HepG2 (cell line): ENCODE measurements around the gene FFAR2. TPM values are rescaled to one million over a fixed set of nuclear protein-coding genes. Genes with fewer than 3 reads are reported as not detected.

Experiments
- ATAC-seq: fragments of 200-7000 bp; cut with Tn5 transposase; 3 replicates; pipeline ENCODE4 v1.9.1; 2020; ENCODE audit warnings: mild to moderate bottlenecking, moderate library complexity
- BruUV-seq: library from RNA; stranded (reverse); fragments of 400-500 nt; replicated peaks from 2 replicates; lab custom pipeline; 2021; lab: Mats Ljungman, UMichigan
- CTCF ChIA-PET: fragments of 300-600 bp; formaldehyde crosslinking; extraction: SDS; loops from one replicate; lab custom pipeline; 2021; ENCODE audit warnings: low total read pairs, inconsistent platforms, low intra/inter-chr PET ratio; lab: Yijun Ruan, JAX
- POLR2A ChIA-PET: fragments of 350-600 bp; sonication (Branson Sonifier 250); formaldehyde crosslinking; loops from one replicate; lab custom pipeline; 2020; ENCODE audit warnings: antibody characterized with exemption, inconsistent platforms; lab: Yijun Ruan, JAX
- DNase-seq: peaks from one replicate; pipeline ENCODE4 v3.0.0-alpha.2; 2015; ENCODE audit warnings: low spot score
- FAIRE-seq: peaks from 3 replicates; lab custom pipeline; 2011; peaks lifted over from hg19 to GRCh38; lab: Jason Lieb, UNC
- H2AFZ ChIP-seq: one replicate; pipeline ENCODE4 v1.6.1; 2011; ENCODE audit warnings: low read length, inconsistent platforms
- H3K27ac ChIP-seq: fragments of 300-600 bp; 3 replicates; pipeline ENCODE4 v1.8.0; 2011; ENCODE audit warnings: mixed run types, mild to moderate bottlenecking, mixed read lengths, low read length, inconsistent platforms; ENCODE audit not compliant: insufficient read depth; ENCODE audit errors: extremely low read length
- H3K27me3 ChIP-seq, 2 experiments: fragments of 200-600 bp in 1 of 2; 2 replicates in 1 of 2; 3 replicates in 1 of 2; pipeline versions ENCODE4 v1.6.0 to v1.8.0; 2011; ENCODE audit warnings: low read length in 2 of 2, mild to moderate bottlenecking in 2 of 2, moderate library complexity in 2 of 2, inconsistent platforms in 1 of 2; ENCODE audit not compliant: insufficient read depth in 2 of 2, control insufficient read depth in 1 of 2
- H3K36me3 ChIP-seq, 2 experiments: fragments of 200-600 bp in 1 of 2; replicated peaks in 1 of 2; 2 replicates in 1 of 2; 3 replicates in 1 of 2; pipeline versions ENCODE4 v1.5.1 to v1.8.0; 2011; ENCODE audit warnings: low read length in 2 of 2, inconsistent platforms in 1 of 2; ENCODE audit not compliant: insufficient read depth in 2 of 2, control insufficient read depth in 1 of 2
- H3K4me1 ChIP-seq: 2 replicates; pipeline ENCODE4 v1.5.1; 2012; ENCODE audit warnings: low read length, inconsistent platforms; ENCODE audit not compliant: insufficient read depth
- H3K4me2 ChIP-seq: 2 replicates; pipeline ENCODE4 v1.6.0; 2011; ENCODE audit warnings: low read depth, low read length, inconsistent platforms
- H3K4me3 ChIP-seq, 3 experiments: fragments of 200-600 bp in 1 of 3; sonication (generic), shearing (Covaris generic) in 1 of 3; replicated peaks in 1 of 3; 2 replicates each; pipeline ENCODE4 v1.5.1; 2011 to 2016; ENCODE audit warnings: low read length in 3 of 3, inconsistent platforms in 2 of 3, low read depth in 2 of 3, mild to moderate bottlenecking in 2 of 3, control low read depth in 1 of 3, mixed read lengths in 1 of 3; ENCODE audit not compliant: insufficient read depth in 1 of 3
- H3K79me2 ChIP-seq: one replicate; pipeline ENCODE4 v1.6.1; 2011; ENCODE audit warnings: low read length, inconsistent platforms; ENCODE audit not compliant: insufficient read depth
- H3K9ac ChIP-seq: 2 replicates; pipeline ENCODE4 v1.6.0; 2011; ENCODE audit warnings: mild to moderate bottlenecking, low read depth, low read length, inconsistent platforms; ENCODE audit not compliant: insufficient read depth
- H3K9me3 ChIP-seq: 2 replicates; pipeline ENCODE4 v1.5.1; 2012; ENCODE audit warnings: mild to moderate bottlenecking, low read length
- H4K20me1 ChIP-seq: 2 replicates; pipeline ENCODE4 v1.6.0; 2011; ENCODE audit warnings: inconsistent platforms, mild to moderate bottlenecking, low read length, moderate library complexity; ENCODE audit not compliant: insufficient read depth
- MXI1 ChIP-seq: IDR thresholded peaks from 3 replicates; pipeline ENCODE4 v1.6.1; 2012; ENCODE audit warnings: low read depth, low read length, inconsistent platforms, borderline replicate concordance
- SPEN ChIP-seq: sonication (generic); formaldehyde crosslinking; IDR thresholded peaks from 2 replicates; pipeline ENCODE4 v1.5.1; 2020; ENCODE audit warnings: low read depth, mild to moderate bottlenecking, missing genetic modification reagents
- ZBTB42 ChIP-seq: sonication (generic); formaldehyde crosslinking; IDR thresholded peaks from 2 replicates; pipeline ENCODE4 v1.5.0; 2020; ENCODE audit warnings: mild to moderate bottlenecking, missing genetic modification reagents
- ZNF232 ChIP-seq: sonication (generic); formaldehyde crosslinking; IDR thresholded peaks from 2 replicates; pipeline ENCODE4 v1.4.0; 2020; ENCODE audit warnings: missing genetic modification reagents, borderline replicate concordance
- ZNF710 ChIP-seq: sonication (generic); formaldehyde crosslinking; IDR thresholded peaks from 2 replicates; pipeline ENCODE4 v1.5.0; 2020; ENCODE audit warnings: mild to moderate bottlenecking, missing genetic modification reagents, borderline replicate concordance
- WGBS: methylation state at CpG from one replicate; pipeline ENCODE4 v1.1.6; 2017; ENCODE audit warnings: low lambda C conversion rate; 5-methylcytosine and 5-hydroxymethylcytosine counted together
- in situ Hi-C: cut with HindIII; loops from 2 replicates; pipeline ENCODE4 v1.10.0; 2017; ENCODE audit warnings: low pct_unique_long_range_greater_than_20kb; ENCODE audit not compliant: extremely low pct_ligation_motif_present
- intact Hi-C: fragments of 100-400 bp; cut with micrococcal nuclease; formaldehyde crosslinking; loops from one replicate; pipeline ENCODE4 v1.10.0; 2022; ENCODE audit not compliant: unreplicated experiment
- polyA plus RNA-seq, 8 experiments: library from polyadenylated mRNA; depleted of rRNA in 3 of 8; stranded (reverse) in 7 of 8; unstranded in 1 of 8; fragments of >200 nt; fragmentation: Illumina TruSeq in 4 of 8; extraction: Trizol in 4 of 8; gene quantifications; 2 replicates each; pipeline versions ENCODE4 v1.2.1 to v1.2.3, GENCODE V29; 2011 to 2016; ENCODE audit warnings: low read depth in 4 of 8, missing spikeins in 1 of 8, mixed read lengths in 1 of 8; ENCODE audit not compliant: insufficient read depth in 1 of 8
- total RNA-seq, 5 experiments: library from RNA; depleted of rRNA; stranded (reverse); fragments of >200 nt; fragmentation: Illumina TruSeq; extraction: Trizol; gene quantifications; 2 replicates each; pipeline ENCODE4 v1.2.3, GENCODE V29; 2016; ENCODE audit warnings: low read depth in 1 of 5
- TF ChIP-seq, protein P1 (sequence below): sonication (generic); formaldehyde crosslinking; IDR thresholded peaks from 2 replicates; pipeline ENCODE4 v1.4.0; 2020; ENCODE audit warnings: missing genetic modification reagents

FFAR2 gene
- total and polyA plus RNA-seq, 2 of the 13 experiments (the other 11 are each of a cell fraction or from before 2014, with no cell fraction given) = 0.12 TPM; not detected in 1

GRCh38 chr19:35435896-35436295 is 12.2 kb upstream of the FFAR2 start:
- DNase-seq (no peak), ATAC-seq (no peak), FAIRE-seq (no peak)
- H3K9ac ChIP-seq = no peak overlapping the region
- H2AFZ ChIP-seq = no peak overlapping the region
- H3K4me2 ChIP-seq = no peak overlapping the region
- intact Hi-C loops (no loop called here), in situ Hi-C loops (no loop called here)
- no peak for TF ChIP-seq MXI1
- no peak for TF ChIP-seq SPEN (CRISPR knock-in tag)
- no peak for TF ChIP-seq ZBTB42
- no peak for TF ChIP-seq ZNF710
- TF ChIP-seq, protein P1, sequence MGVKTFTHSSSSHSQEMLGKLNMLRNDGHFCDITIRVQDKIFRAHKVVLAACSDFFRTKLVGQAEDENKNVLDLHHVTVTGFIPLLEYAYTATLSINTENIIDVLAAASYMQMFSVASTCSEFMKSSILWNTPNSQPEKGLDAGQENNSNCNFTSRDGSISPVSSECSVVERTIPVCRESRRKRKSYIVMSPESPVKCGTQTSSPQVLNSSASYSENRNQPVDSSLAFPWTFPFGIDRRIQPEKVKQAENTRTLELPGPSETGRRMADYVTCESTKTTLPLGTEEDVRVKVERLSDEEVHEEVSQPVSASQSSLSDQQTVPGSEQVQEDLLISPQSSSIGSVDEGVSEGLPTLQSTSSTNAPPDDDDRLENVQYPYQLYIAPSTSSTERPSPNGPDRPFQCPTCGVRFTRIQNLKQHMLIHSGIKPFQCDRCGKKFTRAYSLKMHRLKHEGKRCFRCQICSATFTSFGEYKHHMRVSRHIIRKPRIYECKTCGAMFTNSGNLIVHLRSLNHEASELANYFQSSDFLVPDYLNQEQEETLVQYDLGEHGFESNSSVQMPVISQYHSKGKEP = no peak
- no peak for TF ChIP-seq ZNF232 (CRISPR knock-in tag)
- WGBS = 55% methylated on average over 3 of the region's 3 CpGs
- H3K4me3 ChIP-seq = no peak overlapping the region
- H3K36me3 ChIP-seq = no peaks in the 10 kb centered on the region
- ChIA-PET POLR2A (no interaction called here), CTCF (no interaction called here)
- peaks cover 6% of the 10 kb centered on the region; the same call in 1 of the 2 replicates for H3K9me3 ChIP-seq
- peaks cover 53% of the 10 kb centered on the region for H3K4me1 ChIP-seq
- BruUV-seq = no TSS peak
- no peaks in the 10 kb centered on the region for H3K79me2 ChIP-seq
- no peaks in the 10 kb centered on the region for H4K20me1 ChIP-seq
- peaks cover 3 to 26% of the 10 kb centered on the region in 2 experiments; a peak in 4 of 5 replicates for H3K27me3 ChIP-seq
- no peak overlapping the region for H3K27ac ChIP-seq
